GM19035 (cell line): Measurements from ENCODE around the gene FYN.
"Not testable (repeated sequence)": the region's sequence is repeated elsewhere in the genome, so short reads cannot be mapped to it uniquely, and the experiment has no call there.

ENCODE experiments used
- ATAC-seq: cut with Tn5 transposase; IDR thresholded peaks from one replicate; pipeline ENCODE4 v1.9.1; 2021; ENCODE audit not compliant: unreplicated experiment

Gene FYN

DNA sequence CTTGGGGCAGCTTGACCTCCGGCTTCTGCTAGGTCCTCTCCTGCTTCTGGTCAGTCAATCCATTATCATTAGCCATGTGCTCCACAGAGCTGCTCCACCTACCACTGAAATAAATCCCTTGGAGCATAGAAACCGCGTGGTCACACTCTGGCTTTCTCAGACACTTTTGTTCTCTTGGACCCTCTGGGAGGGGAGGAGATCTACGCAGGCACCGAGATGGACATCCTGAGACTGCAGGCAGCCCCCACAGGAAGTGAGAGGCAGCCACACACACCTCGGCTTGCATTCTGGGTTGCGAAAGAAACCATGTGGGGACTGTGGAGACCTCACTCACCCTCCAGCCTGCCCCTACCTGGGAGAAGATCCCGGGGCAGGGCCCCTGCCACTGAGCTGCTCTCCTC lies 79.5 kb downstream of the FYN start:
- no peak for ATAC-seq

DNA sequence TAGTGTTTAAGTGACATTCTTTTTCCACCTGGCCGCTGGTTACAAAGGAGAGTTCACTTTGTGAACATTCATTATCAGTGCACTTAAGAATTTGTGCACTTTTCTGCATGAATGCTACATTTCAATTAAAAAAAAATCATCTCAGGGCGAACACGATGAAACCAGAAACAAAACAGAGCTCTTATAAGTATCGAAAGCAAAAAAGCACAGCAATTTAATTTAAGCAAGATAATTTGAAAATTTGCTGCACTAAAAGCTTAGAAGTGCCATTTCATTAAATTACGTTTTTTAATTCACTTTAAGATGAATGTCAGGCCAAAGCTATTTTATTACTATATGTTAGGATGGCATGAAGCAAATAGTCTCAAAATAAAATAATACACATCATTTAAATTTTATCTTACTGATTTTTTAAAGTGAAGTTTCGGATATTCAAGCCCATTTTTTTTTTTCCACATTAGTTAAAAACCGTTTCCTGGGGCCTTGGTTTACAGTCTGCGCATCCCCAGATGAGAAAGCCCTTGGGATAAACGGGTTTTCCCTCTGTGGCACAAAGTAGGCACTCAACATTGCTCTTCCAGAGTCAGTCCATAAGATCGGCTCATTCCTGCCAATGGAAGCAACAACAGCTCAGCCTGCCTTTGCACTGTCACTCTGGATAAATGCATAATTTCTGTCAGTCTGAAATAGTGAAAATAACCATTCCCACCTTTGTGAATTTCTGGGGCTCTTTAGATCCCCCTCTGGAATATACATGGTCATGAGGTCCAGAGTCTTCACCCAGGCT lies 80.1 kb downstream of the FYN start:
- no peak for ATAC-seq

DNA sequence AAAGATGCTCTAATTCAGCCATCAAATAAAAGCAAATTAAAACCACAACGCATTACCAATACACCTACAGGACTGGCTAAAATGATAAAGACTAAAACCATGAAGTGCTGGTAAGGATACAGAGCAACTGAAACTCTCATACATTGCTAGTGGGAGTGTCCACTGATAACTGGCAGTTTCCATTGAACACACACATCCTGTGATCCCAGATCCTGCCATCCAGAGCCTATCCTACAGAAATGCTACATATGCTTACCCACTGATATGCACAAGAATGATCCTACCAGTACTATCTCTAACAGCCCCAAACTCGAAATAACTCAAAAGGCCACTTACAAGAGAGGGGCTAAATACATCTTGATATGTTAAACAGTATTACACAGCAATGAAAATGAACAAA lies 81.0 kb downstream of the FYN start:
- no peak for ATAC-seq

DNA sequence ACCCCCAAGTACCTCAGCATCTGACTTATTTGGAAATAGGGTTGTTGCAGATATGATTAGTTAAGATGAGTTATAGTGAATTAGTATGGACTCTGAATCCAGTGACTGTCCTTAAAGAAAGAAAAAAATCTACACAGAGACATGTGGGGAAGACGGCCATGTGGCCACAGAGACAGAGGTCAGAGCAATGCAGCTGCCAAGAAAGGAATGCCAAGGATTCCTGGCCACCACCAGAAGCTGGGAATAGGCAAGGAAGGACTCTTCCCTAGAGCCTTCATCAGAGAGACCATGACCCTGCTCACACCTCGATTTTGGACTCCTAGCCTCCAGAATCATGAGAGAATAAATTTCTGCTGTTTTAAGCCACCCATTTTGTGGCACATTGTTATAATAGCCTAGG lies 81.8 kb downstream of the FYN start:
- ATAC-seq = no peak

GRCh38 chr6:111789598-111789997 lies 83.7 kb downstream of the FYN start:
- no peak for ATAC-seq

DNA sequence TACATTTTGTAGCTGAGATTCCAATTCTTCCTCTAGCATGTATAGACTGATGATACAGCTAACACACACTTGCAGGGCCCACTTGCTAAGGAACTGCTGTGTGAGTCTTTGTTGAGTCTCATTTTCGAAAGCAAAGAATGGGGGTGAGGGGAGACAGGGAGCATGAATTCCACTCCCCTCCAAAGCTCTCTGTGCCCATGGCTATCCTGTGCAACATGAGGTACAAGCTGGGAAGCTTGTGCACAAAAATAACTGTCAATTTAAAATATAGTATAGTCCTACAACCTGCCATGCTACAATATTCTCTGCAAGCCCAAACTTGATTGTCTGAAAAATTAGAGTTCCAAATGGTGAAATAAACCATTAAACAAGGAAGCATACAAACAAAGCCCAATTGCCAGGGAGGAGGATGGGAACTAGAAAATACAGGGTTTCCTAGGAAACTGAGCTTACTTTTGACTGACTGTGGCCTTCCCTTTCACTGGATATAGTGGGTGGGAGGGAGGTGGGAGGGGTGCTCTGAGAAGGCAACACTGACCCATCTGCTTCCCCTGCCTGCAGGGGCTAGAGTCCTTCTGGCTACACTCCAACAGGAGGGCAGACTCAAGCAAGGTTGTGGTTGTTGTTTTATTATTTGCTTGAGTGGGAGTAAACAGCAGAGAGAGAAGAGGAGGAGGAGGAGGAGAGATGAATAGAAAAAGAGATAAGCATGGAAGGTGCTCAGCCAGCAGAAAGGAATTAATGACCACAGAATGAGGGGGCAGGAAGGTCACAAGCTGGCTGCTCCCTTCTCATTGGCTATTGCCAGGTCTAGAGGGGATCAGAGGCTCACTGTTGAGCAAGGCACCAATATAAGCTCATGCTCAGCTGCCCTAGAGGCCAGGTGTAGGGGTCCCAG lies 84.6 kb downstream of the FYN start:
- no peak for ATAC-seq

DNA sequence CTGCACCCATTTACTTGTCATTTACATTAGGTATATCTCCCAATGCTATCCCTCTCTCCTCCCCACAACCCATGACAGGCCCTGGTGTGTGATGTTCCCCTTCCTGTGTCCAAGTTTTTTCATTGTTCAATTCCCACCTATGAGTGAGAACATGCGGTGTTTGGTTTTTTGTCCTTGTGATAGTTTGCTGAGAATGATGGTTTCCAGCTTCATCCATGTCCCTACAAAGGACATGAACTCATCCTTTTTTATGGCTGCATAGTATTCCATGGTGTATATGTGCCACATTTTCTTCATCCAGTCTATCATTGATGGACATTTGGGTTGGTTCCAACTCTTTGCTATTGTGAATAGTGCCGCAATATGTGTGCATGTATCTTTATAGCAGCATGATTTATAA lies 87.1 kb downstream of the FYN start:
- ATAC-seq = not testable (repeated sequence)

DNA sequence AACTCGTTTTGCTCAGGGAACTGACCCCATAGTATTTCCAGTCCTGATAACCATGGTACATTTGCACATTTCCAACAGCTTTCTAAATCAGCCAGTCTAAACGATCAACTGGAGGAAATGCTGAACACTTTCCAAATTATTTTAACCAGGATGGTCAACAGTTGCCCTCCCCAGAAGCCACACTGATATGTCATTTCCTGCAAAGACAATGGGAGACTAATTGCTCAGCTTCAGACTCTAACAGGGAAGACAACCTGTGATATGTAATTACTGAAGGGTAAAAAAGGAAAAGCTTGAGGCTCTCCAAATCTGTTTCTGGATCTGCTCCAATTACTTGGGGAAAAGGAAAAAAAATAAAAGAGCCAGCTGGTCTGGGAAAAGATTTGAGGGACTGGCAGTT lies 88.8 kb downstream of the FYN start:
- no peak for ATAC-seq

- no peak for ATAC-seq
Measured at GRCh38 chr6:111782887-111783466, 90.3 kb downstream of the FYN start.

GRCh38 chr6:111782192-111782809 lies 91.0 kb downstream of the FYN start:
- no peak for ATAC-seq

- ATAC-seq = no peak
Measured at GRCh38 chr6:111781041-111781708, 92.1 kb downstream of the FYN start.

GRCh38 chr6:111780393-111780792 lies 92.9 kb downstream of the FYN start:
- ATAC-seq = no peak

- no peak for ATAC-seq
Measured at GRCh38 chr6:111779660-111780059, 93.6 kb downstream of the FYN start.

- no peak for ATAC-seq
Measured at GRCh38 chr6:111779031-111779430, 94.2 kb downstream of the FYN start.

DNA sequence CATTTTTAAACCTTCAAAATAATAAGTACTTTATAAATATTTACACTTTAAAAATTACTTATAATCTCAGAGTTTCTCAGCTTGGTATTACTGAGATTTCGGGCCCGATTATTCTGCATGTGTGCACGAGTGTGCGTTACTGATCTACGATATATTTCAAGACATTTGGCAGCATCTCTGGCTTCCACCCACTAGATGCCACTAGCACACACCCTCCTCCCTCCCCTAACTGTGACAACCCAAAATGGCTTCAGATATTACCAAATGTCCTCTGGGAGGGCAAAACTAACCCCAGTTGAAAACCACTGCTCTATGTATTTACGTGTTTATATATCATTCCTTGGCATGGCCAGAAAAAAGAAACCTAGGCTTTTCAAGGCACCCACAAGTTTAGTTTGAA lies 95.9 kb downstream of the FYN start:
- ATAC-seq = no peak

- no peak for ATAC-seq
Measured at GRCh38 chr6:111776236-111777221, 96.7 kb downstream of the FYN start.

- ATAC-seq = no peak
Measured at GRCh38 chr6:111775145-111775922, 97.9 kb downstream of the FYN start.

GRCh38 chr6:111774346-111774703 lies 98.9 kb downstream of the FYN start:
- ATAC-seq = no peak
